ENCODE data around the gene OSBPL5.

DNA sequence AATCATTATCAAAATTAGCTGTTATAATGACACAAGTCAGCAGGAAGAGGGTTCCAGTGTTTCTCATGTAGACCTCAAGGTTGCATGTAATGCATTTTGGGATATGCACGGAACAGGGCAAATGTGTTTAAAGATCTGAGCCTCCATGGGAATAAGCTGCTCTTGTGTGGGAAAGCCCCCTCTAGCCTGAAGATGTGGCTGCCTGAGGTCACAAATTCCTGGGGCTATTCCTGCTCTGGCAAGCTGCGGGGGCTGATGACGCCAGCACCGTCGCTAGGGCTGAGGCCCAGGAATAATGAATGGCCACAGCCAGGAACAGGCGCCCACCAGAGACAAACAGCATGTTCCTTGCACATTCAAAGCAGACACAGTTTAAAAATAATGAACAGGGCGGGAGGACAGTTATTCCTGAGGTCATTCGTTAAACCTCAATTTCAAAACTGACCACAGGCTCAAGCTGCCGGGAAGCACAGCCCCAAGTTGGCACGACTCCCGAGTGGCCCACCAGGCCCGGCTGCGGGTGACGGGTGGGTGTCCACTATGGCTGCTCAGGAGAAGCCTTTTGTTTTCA is 11.7 kb downstream of the OSBPL5 start:
- no peak for TF ChIP-seq SUZ12 (IDR thresholded peaks at IDR 0.05; ENCODE audit: extremely low read depth, insufficient read depth, insufficient read length)
- no peak for TF ChIP-seq ZNF274 (IDR thresholded peaks at IDR 0.05; ENCODE audit: low read depth, low read length)
- TF ChIP-seq YY1 (IDR thresholded peaks at IDR 0.05; ENCODE audit: insufficient read depth, insufficient read length) = no peak
